Neural cell (in vitro differentiated cells): ENCODE data around the gene IMMP2L. TPM values are rescaled to one million over a fixed set of nuclear protein-coding genes. Genes with fewer than 3 reads are reported as not detected.

Source experiments
- H2AFZ ChIP-seq: fragments of 200-600, 300-800 bp; sonication (generic), shearing (Covaris generic); 2 replicates; pipeline ENCODE4 v1.6.0; 2014; ENCODE audit warnings: low read depth, mild to moderate bottlenecking, antibody characterized with exemption, low read length, moderate library complexity
- H3F3A ChIP-seq: fragments of 200-600 bp; shearing (Covaris generic); 2 replicates; pipeline ENCODE4 v1.6.1; 2016; ENCODE audit warnings: mild to moderate bottlenecking, moderate library complexity, mixed read lengths, antibody characterized with exemption, low read length; ENCODE audit not compliant: insufficient read depth, poor library complexity, severe bottlenecking
- H3K27ac ChIP-seq: fragments of 200-600, 300-800 bp; sonication (generic), shearing (Covaris generic); 2 replicates; pipeline ENCODE4 v1.5.1; 2014; ENCODE audit warnings: mild to moderate bottlenecking, low read length, moderate library complexity
- H3K27me3 ChIP-seq: fragments of 300-800, 200-600 bp; sonication (generic), shearing (Covaris generic); 2 replicates; pipeline ENCODE4 v1.6.0; 2014; ENCODE audit warnings: mild to moderate bottlenecking, low read depth, low read length, moderate library complexity; ENCODE audit not compliant: insufficient read depth
- H3K36me3 ChIP-seq: fragments of 300-800, 200-600 bp; sonication (generic), shearing (Covaris generic); 2 replicates; pipeline ENCODE4 v1.5.1; 2014; ENCODE audit warnings: mild to moderate bottlenecking, antibody characterized with exemption, low read length, moderate library complexity; ENCODE audit not compliant: insufficient read depth
- H3K4me2 ChIP-seq: fragments of 300-800, 200-600 bp; sonication (generic), shearing (Covaris generic); 2 replicates; pipeline ENCODE4 v1.6.0; 2014; ENCODE audit warnings: mild to moderate bottlenecking, low read length
- H3K4me3 ChIP-seq: fragments of 300-800, 200-600 bp; sonication (generic), shearing (Covaris generic); 2 replicates; pipeline ENCODE4 v1.5.1; 2014; ENCODE audit warnings: mild to moderate bottlenecking, low read length, moderate library complexity
- H3K79me2 ChIP-seq: fragments of 200-600 bp; shearing (Covaris generic); replicated peaks from 2 replicates; pipeline ENCODE4 v1.6.0; 2014; ENCODE audit warnings: mild to moderate bottlenecking, low read length, moderate library complexity; ENCODE audit not compliant: insufficient read depth
- H3K9ac ChIP-seq: fragments of 300-800, 200-600 bp; sonication (generic), shearing (Covaris generic); 2 replicates; pipeline ENCODE4 v1.6.1; 2016; ENCODE audit warnings: mild to moderate bottlenecking, low read length, mixed read lengths
- H3K9me2 ChIP-seq: fragments of 200-600 bp; shearing (Covaris generic); 2 replicates; pipeline ENCODE4 v1.6.1; 2016; ENCODE audit warnings: mild to moderate bottlenecking, low read length, mixed read lengths; ENCODE audit not compliant: insufficient read depth
- H3K9me3 ChIP-seq: fragments of 200-600, 300-800 bp; sonication (generic), shearing (Covaris generic); 2 replicates; pipeline ENCODE4 v1.6.1; 2016; ENCODE audit warnings: mild to moderate bottlenecking, mixed run types, low read length, moderate library complexity, mixed read lengths
- H4K20me1 ChIP-seq: fragments of 200-600 bp; shearing (Covaris generic); 2 replicates; pipeline ENCODE4 v1.6.1; 2016; ENCODE audit warnings: mild to moderate bottlenecking, mixed run types; ENCODE audit not compliant: insufficient read depth
- CTCF ChIP-seq: fragments of 450-650 bp; IDR thresholded peaks from 2 replicates; pipeline ENCODE4 v1.5.1; 2014; ENCODE audit warnings: antibody characterized with exemption, mild to moderate bottlenecking, moderate library complexity; ENCODE audit not compliant: poor library complexity, severe bottlenecking
- EP300 ChIP-seq: fragments of 450-650 bp; conservative IDR thresholded peaks from 2 replicates; pipeline ENCODE4 v1.6.1; 2014; ENCODE audit warnings: antibody characterized with exemption, mild to moderate bottlenecking, moderate library complexity; ENCODE audit not compliant: poor library complexity, severe bottlenecking
- EZH2 ChIP-seq: fragments of 200-600, 300-800 bp; shearing (Covaris generic), sonication (generic); IDR thresholded peaks from 2 replicates; pipeline ENCODE4 v1.6.1; 2014; ENCODE audit warnings: antibody characterized with exemption, low read length, borderline replicate concordance, mild to moderate bottlenecking; ENCODE audit not compliant: insufficient read depth, poor library complexity, severe bottlenecking
- MXI1 ChIP-seq: fragments of 450-650 bp; conservative IDR thresholded peaks from 2 replicates; pipeline ENCODE4 v1.6.1; 2014; ENCODE audit warnings: antibody characterized with exemption, mild to moderate bottlenecking; ENCODE audit not compliant: poor library complexity, severe bottlenecking
- POLR2AphosphoS5 ChIP-seq: IDR thresholded peaks from 2 replicates; pipeline ENCODE4 v1.6.1; 2012
- RAD21 ChIP-seq: fragments of 450-650 bp; conservative IDR thresholded peaks from 2 replicates; pipeline ENCODE4 v1.6.1; 2014; ENCODE audit warnings: antibody characterized with exemption, mild to moderate bottlenecking, moderate library complexity
- REST ChIP-seq: IDR thresholded peaks from 2 replicates; pipeline ENCODE4 v1.6.1; 2012; ENCODE audit warnings: borderline replicate concordance
- SMC3 ChIP-seq: fragments of 450-650 bp; conservative IDR thresholded peaks from 2 replicates; pipeline ENCODE4 v1.6.1; 2014; ENCODE audit warnings: antibody characterized with exemption, mild to moderate bottlenecking, moderate library complexity; ENCODE audit not compliant: poor library complexity
- TAF1 ChIP-seq: IDR thresholded peaks from 2 replicates; pipeline ENCODE4 v1.6.1; 2012; ENCODE audit warnings: low read depth
- polyA plus RNA-seq: library from polyadenylated mRNA; depleted of rRNA; stranded (reverse); fragments of >200 nt; gene quantifications from 2 replicates; pipeline ENCODE4 v1.2.3, GENCODE V29; 2014

Gene IMMP2L
- polyA plus RNA-seq, 1 donor from 2014 or later = 9.7 TPM

- H3K9ac ChIP-seq = no peak overlapping the region
- no peaks in the 10 kb centered on the region for H3K79me2 ChIP-seq
- H3K4me3 ChIP-seq = no peak overlapping the region
- no peaks in the 10 kb centered on the region for H3F3A ChIP-seq
- no peaks in the 10 kb centered on the region for H3K36me3 ChIP-seq
- no peak overlapping the region for H3K4me2 ChIP-seq
- no peaks in the 10 kb centered on the region for H3K9me3 ChIP-seq
- H2AFZ ChIP-seq = no peak overlapping the region
- TF ChIP-seq EZH2 (no peak), POLR2AphosphoS5 (no peak), REST (no peak), EP300 (no peak), SMC3 (no peak), MXI1 (no peak), TAF1 (no peak), RAD21 (no peak), CTCF (no peak)
- H4K20me1 ChIP-seq = no peaks in the 10 kb centered on the region
- no peaks in the 10 kb centered on the region for H3K9me2 ChIP-seq
- H3K27ac ChIP-seq = no peak overlapping the region
- no peaks in the 10 kb centered on the region for H3K27me3 ChIP-seq
Measured at GRCh38 chr7:111049971-111050680, 512.2 kb downstream of the IMMP2L start.

- Histone ChIP-seq H3K27me3 (no peaks in the 10 kb centered on the region), H3K9me3 (no peaks in the 10 kb centered on the region), H3K9me2 (no peaks in the 10 kb centered on the region), H3F3A (no peaks in the 10 kb centered on the region), H3K9ac (no peak overlapping the region), H3K36me3 (no peaks in the 10 kb centered on the region), H3K4me2 (no peak overlapping the region), H3K4me3 (no peak overlapping the region), H3K79me2 (no peaks in the 10 kb centered on the region), H4K20me1 (no peaks in the 10 kb centered on the region), H3K27ac (no peak overlapping the region), H2AFZ (no peak overlapping the region)
- no peak for TF ChIP-seq RAD21
- no peak for TF ChIP-seq TAF1
- TF ChIP-seq POLR2AphosphoS5 = no peak
- no peak for TF ChIP-seq EZH2
- no peak for TF ChIP-seq SMC3
- TF ChIP-seq MXI1 = no peak
- TF ChIP-seq EP300 = no peak
- no peak for TF ChIP-seq REST
- TF ChIP-seq CTCF = no peak
Measured at GRCh38 chr7:111047595-111047994, 514.7 kb downstream of the IMMP2L start.
